HepG2 (cell line): ENCODE results near the gene CA4. TPM values are rescaled to one million over a fixed set of nuclear protein-coding genes. Genes with fewer than 3 reads are reported as not detected.
A peak's percentile ranks its signal among the peaks of the same experiment; 100 is the strongest.

Source experiments
- ATAC-seq: fragments of 200-7000 bp; cut with Tn5 transposase; 3 replicates; pipeline ENCODE4 v1.9.1; 2020; ENCODE audit warnings: mild to moderate bottlenecking, moderate library complexity
- BruUV-seq: library from RNA; stranded (reverse); fragments of 400-500 nt; replicated peaks from 2 replicates; lab custom pipeline; 2021; lab: Mats Ljungman, UMichigan
- CTCF ChIA-PET: fragments of 300-600 bp; formaldehyde crosslinking; extraction: SDS; loops from one replicate; lab custom pipeline; 2021; ENCODE audit warnings: low total read pairs, inconsistent platforms, low intra/inter-chr PET ratio; lab: Yijun Ruan, JAX
- POLR2A ChIA-PET: fragments of 350-600 bp; sonication (Branson Sonifier 250); formaldehyde crosslinking; loops from one replicate; lab custom pipeline; 2020; ENCODE audit warnings: antibody characterized with exemption, inconsistent platforms; lab: Yijun Ruan, JAX
- DNase-seq: peaks from one replicate; pipeline ENCODE4 v3.0.0-alpha.2; 2015; ENCODE audit warnings: low spot score
- FAIRE-seq: peaks from 3 replicates; lab custom pipeline; 2011; peaks lifted over from hg19 to GRCh38; lab: Jason Lieb, UNC
- H2AFZ ChIP-seq: one replicate; pipeline ENCODE4 v1.6.1; 2011; ENCODE audit warnings: low read length, inconsistent platforms
- H3K27ac ChIP-seq: fragments of 300-600 bp; 3 replicates; pipeline ENCODE4 v1.8.0; 2011; ENCODE audit warnings: mixed run types, mild to moderate bottlenecking, mixed read lengths, low read length, inconsistent platforms; ENCODE audit not compliant: insufficient read depth; ENCODE audit errors: extremely low read length
- H3K27me3 ChIP-seq, 2 experiments: fragments of 200-600 bp in 1 of 2; 2 replicates in 1 of 2; 3 replicates in 1 of 2; pipeline versions ENCODE4 v1.6.0 to v1.8.0; 2011; ENCODE audit warnings: low read length in 2 of 2, mild to moderate bottlenecking in 2 of 2, moderate library complexity in 2 of 2, inconsistent platforms in 1 of 2; ENCODE audit not compliant: insufficient read depth in 2 of 2, control insufficient read depth in 1 of 2
- H3K36me3 ChIP-seq, 2 experiments: fragments of 200-600 bp in 1 of 2; replicated peaks in 1 of 2; 2 replicates in 1 of 2; 3 replicates in 1 of 2; pipeline versions ENCODE4 v1.5.1 to v1.8.0; 2011; ENCODE audit warnings: low read length in 2 of 2, inconsistent platforms in 1 of 2; ENCODE audit not compliant: insufficient read depth in 2 of 2, control insufficient read depth in 1 of 2
- H3K4me1 ChIP-seq: 2 replicates; pipeline ENCODE4 v1.5.1; 2012; ENCODE audit warnings: low read length, inconsistent platforms; ENCODE audit not compliant: insufficient read depth
- H3K4me2 ChIP-seq: 2 replicates; pipeline ENCODE4 v1.6.0; 2011; ENCODE audit warnings: low read depth, low read length, inconsistent platforms
- H3K4me3 ChIP-seq, 3 experiments: fragments of 200-600 bp in 1 of 3; sonication (generic), shearing (Covaris generic) in 1 of 3; replicated peaks in 1 of 3; 2 replicates each; pipeline ENCODE4 v1.5.1; 2011 to 2016; ENCODE audit warnings: low read length in 3 of 3, inconsistent platforms in 2 of 3, low read depth in 2 of 3, mild to moderate bottlenecking in 2 of 3, control low read depth in 1 of 3, mixed read lengths in 1 of 3; ENCODE audit not compliant: insufficient read depth in 1 of 3
- H3K79me2 ChIP-seq: one replicate; pipeline ENCODE4 v1.6.1; 2011; ENCODE audit warnings: low read length, inconsistent platforms; ENCODE audit not compliant: insufficient read depth
- H3K9ac ChIP-seq: 2 replicates; pipeline ENCODE4 v1.6.0; 2011; ENCODE audit warnings: mild to moderate bottlenecking, low read depth, low read length, inconsistent platforms; ENCODE audit not compliant: insufficient read depth
- H3K9me3 ChIP-seq: 2 replicates; pipeline ENCODE4 v1.5.1; 2012; ENCODE audit warnings: mild to moderate bottlenecking, low read length
- H4K20me1 ChIP-seq: 2 replicates; pipeline ENCODE4 v1.6.0; 2011; ENCODE audit warnings: inconsistent platforms, mild to moderate bottlenecking, low read length, moderate library complexity; ENCODE audit not compliant: insufficient read depth
- BORCS8-MEF2B ChIP-seq: sonication (generic); formaldehyde crosslinking; IDR thresholded peaks from 2 replicates; pipeline ENCODE4 v1.8.0; 2022; ENCODE audit warnings: mild to moderate bottlenecking, missing genetic modification reagents
- NPAS2 ChIP-seq: sonication (generic); formaldehyde crosslinking; IDR thresholded peaks from 2 replicates; pipeline ENCODE4 v1.8.0; 2022; ENCODE audit warnings: mild to moderate bottlenecking, missing genetic modification reagents, borderline replicate concordance
- POLR2AphosphoS5 ChIP-seq: IDR thresholded peaks from 2 replicates; pipeline ENCODE4 v1.6.1; 2012; ENCODE audit warnings: low read depth, low read length
- SOX5 ChIP-seq: IDR thresholded peaks from 2 replicates; pipeline ENCODE4 v1.6.1; 2016; ENCODE audit warnings: borderline replicate concordance
- ZNF317 ChIP-seq: sonication (generic); formaldehyde crosslinking; IDR thresholded peaks from 2 replicates; pipeline ENCODE4 v1.5.0; 2020; ENCODE audit warnings: mild to moderate bottlenecking, missing genetic modification reagents
- ZNF383 ChIP-seq: sonication (generic); formaldehyde crosslinking; IDR thresholded peaks from 2 replicates; pipeline ENCODE4 v1.4.0; 2020; ENCODE audit warnings: missing genetic modification reagents, mild to moderate bottlenecking, borderline replicate concordance
- ZNF468 ChIP-seq: sonication (generic); formaldehyde crosslinking; IDR thresholded peaks from 2 replicates; pipeline ENCODE4 v1.8.0; 2022; ENCODE audit warnings: mild to moderate bottlenecking, moderate library complexity, missing genetic modification reagents
- ZNF770 ChIP-seq: sonication (generic); formaldehyde crosslinking; IDR thresholded peaks from 2 replicates; pipeline ENCODE4 v1.5.0; 2020; ENCODE audit warnings: mild to moderate bottlenecking, missing genetic modification reagents
- WGBS: methylation state at CpG from one replicate; pipeline ENCODE4 v1.1.6; 2017; ENCODE audit warnings: low lambda C conversion rate; 5-methylcytosine and 5-hydroxymethylcytosine counted together
- in situ Hi-C: cut with HindIII; loops from 2 replicates; pipeline ENCODE4 v1.10.0; 2017; ENCODE audit warnings: low pct_unique_long_range_greater_than_20kb; ENCODE audit not compliant: extremely low pct_ligation_motif_present
- intact Hi-C: fragments of 100-400 bp; cut with micrococcal nuclease; formaldehyde crosslinking; loops from one replicate; pipeline ENCODE4 v1.10.0; 2022; ENCODE audit not compliant: unreplicated experiment
- polyA plus RNA-seq, 8 experiments: library from polyadenylated mRNA; depleted of rRNA in 3 of 8; stranded (reverse) in 7 of 8; unstranded in 1 of 8; fragments of >200 nt; fragmentation: Illumina TruSeq in 4 of 8; extraction: Trizol in 4 of 8; gene quantifications; 2 replicates each; pipeline versions ENCODE4 v1.2.1 to v1.2.3, GENCODE V29; 2011 to 2016; ENCODE audit warnings: low read depth in 4 of 8, missing spikeins in 1 of 8, mixed read lengths in 1 of 8; ENCODE audit not compliant: insufficient read depth in 1 of 8
- total RNA-seq, 5 experiments: library from RNA; depleted of rRNA; stranded (reverse); fragments of >200 nt; fragmentation: Illumina TruSeq; extraction: Trizol; gene quantifications; 2 replicates each; pipeline ENCODE4 v1.2.3, GENCODE V29; 2016; ENCODE audit warnings: low read depth in 1 of 5

The CA4 gene
- total and polyA plus RNA-seq, 2 of the 13 experiments (the other 11 are each of a cell fraction or from before 2014, with no cell fraction given) = not detected

GRCh38 chr17:60128171-60128859, 21.5 kb upstream of the CA4 start:
- no peak for TF ChIP-seq ZNF317 (CRISPR knock-in tag)
- peak; percentile 33; the same call in 1 of the 2 replicates for TF ChIP-seq ZNF770
- no peak for FAIRE-seq
- H3K4me1 ChIP-seq = no peaks in the 10 kb centered on the region
- no TSS peak for BruUV-seq
- DNase-seq = no peak
- in situ Hi-C loops = no loop called here
- ChIA-PET POLR2A (no interaction called here), CTCF (no interaction called here)
- H2AFZ ChIP-seq = no peak overlapping the region
- no peak overlapping the region for H3K27ac ChIP-seq
- H3K9me3 ChIP-seq = no peaks in the 10 kb centered on the region
- no peaks in the 10 kb centered on the region for H3K79me2 ChIP-seq
- peaks cover 1 to 11% of the 10 kb centered on the region in 2 experiments; a peak in 2 of 5 replicates for H3K27me3 ChIP-seq
- no peak overlapping the region for H3K9ac ChIP-seq
- no peak overlapping the region for H3K4me2 ChIP-seq
- H4K20me1 ChIP-seq = no peaks in the 10 kb centered on the region
- WGBS = 14% methylated on average over 8 of the region's 8 CpGs
- H3K36me3 ChIP-seq = no peaks in the 10 kb centered on the region
- intact Hi-C loops = no loop called here
- H3K4me3 ChIP-seq = no peak overlapping the region
- no peak; the same call in 2 of the 3 replicates for ATAC-seq

- ChIA-PET POLR2A (interaction anchor here (0.7 kb wide), 1 partner anchor 548 kb away, joined by 4 read pairs; the partner anchor contains the start of gene BCAS3), CTCF (no interaction called here)
- Histone ChIP-seq H3K4me3 (no peak overlapping the region), H3K27me3 (peaks cover 1 to 12% of the 10 kb centered on the region in 2 experiments; a peak in 3 of 5 replicates), H3K79me2 (no peaks in the 10 kb centered on the region), H3K27ac (no peak overlapping the region), H3K9ac (no peak overlapping the region), H4K20me1 (no peaks in the 10 kb centered on the region)
- in situ Hi-C loops = no loop called here
- WGBS = 52% methylated on average over 4 of the region's 4 CpGs
- no TSS peak for BruUV-seq
- ATAC-seq = no peak
- TF ChIP-seq POLR2AphosphoS5 (no peak), ZNF383 (CRISPR knock-in tag) (no peak), NPAS2 (CRISPR knock-in tag) (no peak), ZNF468 (no peak), BORCS8-MEF2B (no peak), SOX5 (CRISPR knock-in tag) (no peak)
- TF ChIP-seq, all 625 proteins: peak for 0
- H3K4me1 ChIP-seq = peaks cover 4% of the 10 kb centered on the region
- intact Hi-C loops = no loop called here
- H2AFZ ChIP-seq = no peak overlapping the region
- FAIRE-seq = no peak
- no peaks in the 10 kb centered on the region for H3K9me3 ChIP-seq
- no peak overlapping the region for H3K4me2 ChIP-seq
- DNase-seq = no peak
- H3K36me3 ChIP-seq = no peaks in the 10 kb centered on the region
Measured at GRCh38 chr17:60129164-60129563, 20.6 kb upstream of the CA4 start.
